ENCODE measurements around the gene OSBPL7. TPM values are rescaled to one million over a fixed set of nuclear protein-coding genes. Genes with fewer than 3 reads are reported as not detected.

OSBPL7 gene
- total RNA-seq, 1 experiment from 2014 or later = 13.0 TPM

DNA sequence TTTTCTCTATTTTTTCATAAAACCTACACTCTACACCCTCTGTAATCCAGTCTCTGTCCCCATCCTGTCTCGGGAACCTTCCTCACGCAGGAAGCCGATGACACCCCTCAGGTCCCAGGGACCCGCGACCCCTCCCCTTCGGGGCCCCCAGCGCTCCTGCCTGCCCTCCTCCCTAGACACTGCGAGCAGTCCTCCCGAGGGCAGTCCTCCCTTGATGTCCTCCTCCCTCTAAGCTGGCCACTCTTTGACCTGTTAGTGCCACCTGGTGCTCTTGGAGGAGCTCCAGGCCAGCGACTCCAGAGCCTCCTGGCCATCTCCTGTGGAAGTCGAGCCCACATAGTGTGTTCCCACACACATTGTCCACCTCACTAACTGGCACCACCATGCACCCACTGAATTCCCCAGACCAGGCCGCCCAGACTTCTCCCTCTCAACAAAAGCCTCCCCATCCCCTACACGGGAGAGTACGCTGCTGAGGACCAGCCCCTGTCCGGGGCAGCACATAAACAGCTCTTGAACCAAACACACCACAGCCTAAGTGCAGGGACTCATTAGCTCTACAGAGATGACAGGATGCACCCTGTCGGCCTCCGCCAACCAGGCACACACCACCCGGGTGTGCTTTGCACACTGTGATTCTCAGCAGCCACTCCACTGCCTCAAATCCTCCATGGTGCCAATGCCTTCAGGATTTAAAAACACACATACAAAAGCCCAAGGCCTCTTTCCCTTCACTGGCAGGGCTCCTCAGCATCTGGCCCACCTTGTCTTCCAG, 9.3 kb downstream of the OSBPL7 start:
- Mint-ChIP-seq H3K4me1 (peaks cover 6 to 7% of the 10 kb centered on the region in 2 experiments; a peak in 3 of 4 replicates), H3K4me3 (no peak overlapping the region), H3K27me3 (ENCODE audit: low read depth) (no peaks in the 10 kb centered on the region), H3K9me3 (no peaks in the 10 kb centered on the region; a peak in 1 of 5 replicates), H3K36me3 (ENCODE audit: insufficient read depth in 1 of 3, low read depth in 3 of 3) (peaks cover 0 to 27% (median 4%) of the 10 kb centered on the region in 3 experiments; a peak in 6 of 7 replicates), H3K27ac (peak overlapping the region in 2 of 3 experiments; percentile 28 to 82; a peak in 2 of 7 replicates)
- Histone ChIP-seq H2BK120ac (ENCODE audit: low read depth, low read length, poor library complexity, severe bottlenecking) (no peak overlapping the region), H2AFZ (ENCODE audit: low read length) (no peak overlapping the region), H3K23ac (ENCODE audit: insufficient read length, low read depth, low read length) (no peak overlapping the region), H3K4me2 (ENCODE audit: insufficient read depth, insufficient read length, low read length) (no peak overlapping the region), H3K79me2 (ENCODE audit: insufficient read depth, low read length) (no peaks in the 10 kb centered on the region), H3K56ac (ENCODE audit: insufficient read length, low read depth, low read length) (no peak overlapping the region), H4K20me1 (ENCODE audit: control insufficient read depth, insufficient read depth, insufficient read length) (no peaks in the 10 kb centered on the region), H2BK12ac (ENCODE audit: insufficient read length, low read depth, low read length) (no peak overlapping the region), H4K8ac (replicated peaks; ENCODE audit: insufficient read length, low read depth, low read length) (no peak overlapping the region), H2AK5ac (ENCODE audit: insufficient read length, low read length) (no peak overlapping the region), H4K5ac (ENCODE audit: insufficient read length, low read depth, low read length) (no peak overlapping the region), H2BK5ac (ENCODE audit: insufficient read length, low read length) (no peak overlapping the region), H3K79me1 (ENCODE audit: insufficient read depth, low read depth, low read length, poor library complexity, severe bottlenecking) (no peaks in the 10 kb centered on the region), H3K9me3 (ENCODE audit: control insufficient read depth, low read depth, low read length) (no peaks in the 10 kb centered on the region), H2BK15ac (ENCODE audit: low read depth, low read length) (no peak overlapping the region), H3K23me2 (ENCODE audit: insufficient read length, low read depth, low read length, poor library complexity, severe bottlenecking) (no peaks in the 10 kb centered on the region), H3K27ac (ENCODE audit: insufficient read length, low read depth, low read length) (no peak overlapping the region), H4K91ac (ENCODE audit: insufficient read length, low read depth, low read length) (no peak overlapping the region), H3K4me1 (ENCODE audit: insufficient read depth, low read length) (no peaks in the 10 kb centered on the region), H3K27me3 (ENCODE audit: insufficient read depth, low read length) (no peaks in the 10 kb centered on the region), H2BK20ac (ENCODE audit: low read depth, low read length, poor library complexity, severe bottlenecking) (no peak overlapping the region), H3K9ac (ENCODE audit: extremely low read depth, insufficient read length, low read length) (no peak overlapping the region), H3K14ac (ENCODE audit: insufficient read depth, low read length) (no peak overlapping the region), H3K18ac (ENCODE audit: insufficient read length, low read depth, low read length) (no peak overlapping the region), H3T11ph (ENCODE audit: low read length) (no peak overlapping the region), H3K4ac (ENCODE audit: low read depth, low read length) (no peak overlapping the region)
- TF ChIP-seq, protein P1, sequence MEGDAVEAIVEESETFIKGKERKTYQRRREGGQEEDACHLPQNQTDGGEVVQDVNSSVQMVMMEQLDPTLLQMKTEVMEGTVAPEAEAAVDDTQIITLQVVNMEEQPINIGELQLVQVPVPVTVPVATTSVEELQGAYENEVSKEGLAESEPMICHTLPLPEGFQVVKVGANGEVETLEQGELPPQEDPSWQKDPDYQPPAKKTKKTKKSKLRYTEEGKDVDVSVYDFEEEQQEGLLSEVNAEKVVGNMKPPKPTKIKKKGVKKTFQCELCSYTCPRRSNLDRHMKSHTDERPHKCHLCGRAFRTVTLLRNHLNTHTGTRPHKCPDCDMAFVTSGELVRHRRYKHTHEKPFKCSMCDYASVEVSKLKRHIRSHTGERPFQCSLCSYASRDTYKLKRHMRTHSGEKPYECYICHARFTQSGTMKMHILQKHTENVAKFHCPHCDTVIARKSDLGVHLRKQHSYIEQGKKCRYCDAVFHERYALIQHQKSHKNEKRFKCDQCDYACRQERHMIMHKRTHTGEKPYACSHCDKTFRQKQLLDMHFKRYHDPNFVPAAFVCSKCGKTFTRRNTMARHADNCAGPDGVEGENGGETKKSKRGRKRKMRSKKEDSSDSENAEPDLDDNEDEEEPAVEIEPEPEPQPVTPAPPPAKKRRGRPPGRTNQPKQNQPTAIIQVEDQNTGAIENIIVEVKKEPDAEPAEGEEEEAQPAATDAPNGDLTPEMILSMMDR (conservative IDR thresholded peaks at IDR 0.05) = no peak
- no CpG with 5 or more reads among the region's 18 CpGs for WGBS (ENCODE audit: extremely low coverage, insufficient read length, low lambda C conversion rate)
- DNase-seq = peak; percentile 24

Measured in H9 (cell line).